ENCODE data around the gene KBTBD4. TPM values are rescaled to one million over a fixed set of nuclear protein-coding genes. Genes with fewer than 3 reads are reported as not detected.
A peak's percentile ranks its signal among the peaks of the same experiment; 100 is the strongest.

The KBTBD4 gene
- total and polyA plus RNA-seq, 2 of the 13 experiments (the other 11 are each of a cell fraction or from before 2014, with no cell fraction given): 8.5 to 12.8 TPM

- TF ChIP-seq CTCF (CRISPR knock-in tag; IDR thresholded peaks at IDR 0.05) (peak; percentile 13; the same call in 1 of the 2 replicates), ZNF350 (CRISPR knock-in tag; IDR thresholded peaks at IDR 0.05; ENCODE audit: borderline replicate concordance, low read depth) (peak; percentile 14; the same call in 1 of the 2 replicates), NCOA1 (CRISPR knock-in tag; IDR thresholded peaks at IDR 0.05) (0 out of 2 replicates have a peak, but pooled peaks have one; percentile 23), SOX6 (IDR thresholded peaks at IDR 0.05) (no peak), SOX6 (CRISPR knock-in tag; IDR thresholded peaks at IDR 0.05) (no peak), THAP11 (CRISPR knock-in tag; IDR thresholded peaks at IDR 0.05) (no peak), ZBTB33 (CRISPR knock-in tag; IDR thresholded peaks at IDR 0.05) (peak; percentile 65; the same call in 1 of the 2 replicates), SRSF1 (optimal IDR thresholded peaks at IDR 0.05; ENCODE audit: low read depth, low read length) (peak; percentile 24), NR2F6 (IDR thresholded peaks at IDR 0.05) (peak; percentile 37; the same call in 1 of the 2 replicates), NR2F6 (CRISPR knock-in tag; IDR thresholded peaks at IDR 0.05) (peak; percentile 21; the same call in 1 of the 2 replicates), GZF1 (CRISPR knock-in tag; IDR thresholded peaks at IDR 0.05) (peak; percentile 80), PITX1 (CRISPR knock-in tag; IDR thresholded peaks at IDR 0.05) (peak; percentile 45; the same call in 1 of the 2 replicates)
These were observed 13.8 kb downstream of the KBTBD4 start (continued) for GRCh38 chr11:47564933-47565339.
